Smooth muscle cell (in vitro differentiated cells): Measurements from ENCODE around the gene GMNC. TPM values are rescaled to one million over a fixed set of nuclear protein-coding genes. Genes with fewer than 3 reads are reported as not detected.
A peak's percentile ranks its signal among the peaks of the same experiment; 100 is the strongest.

Experiments used
- DNase-seq: peaks from one replicate; lab custom pipeline; 2025; ENCODE audit not compliant: unreplicated experiment; lab: John Stamatoyannopoulos, UW
- H2AFZ ChIP-seq: fragments of 200-600 bp; sonication (generic); 2 replicates; pipeline ENCODE4 v1.6.0; 2016; ENCODE audit warnings: antibody characterized with exemption, low read depth, mild to moderate bottlenecking
- H3F3A ChIP-seq: fragments of 200-600 bp; sonication (generic); 2 replicates; pipeline ENCODE4 v1.6.0; 2017; ENCODE audit warnings: antibody characterized with exemption, low read depth
- H3K27ac ChIP-seq: fragments of 200-600 bp; sonication (generic); 2 replicates; pipeline ENCODE4 v1.5.1; 2016; ENCODE audit warnings: low read depth, mild to moderate bottlenecking
- H3K27me3 ChIP-seq: fragments of 200-600 bp; sonication (generic); 2 replicates; pipeline ENCODE4 v1.6.1; 2016; ENCODE audit warnings: low read depth, mild to moderate bottlenecking
- H3K36me3 ChIP-seq: fragments of 200-600 bp; sonication (generic); 2 replicates; pipeline ENCODE4 v1.5.1; 2016; ENCODE audit warnings: low read depth
- H3K4me1 ChIP-seq: fragments of 200-600 bp; sonication (generic); 2 replicates; pipeline ENCODE4 v1.5.1; 2016; ENCODE audit warnings: low read depth
- H3K4me2 ChIP-seq: fragments of 200-600 bp; sonication (generic); 2 replicates; pipeline ENCODE4 v1.6.0; 2016; ENCODE audit warnings: mild to moderate bottlenecking
- H3K4me3 ChIP-seq: fragments of 200-600 bp; sonication (generic); 2 replicates; pipeline ENCODE4 v1.5.1; 2016; ENCODE audit warnings: mild to moderate bottlenecking
- H3K79me2 ChIP-seq: fragments of 200-600 bp; sonication (generic); 2 replicates; pipeline ENCODE4 v1.6.0; 2016; ENCODE audit warnings: low read depth, mild to moderate bottlenecking
- H3K9ac ChIP-seq: fragments of 200-600 bp; sonication (generic); 2 replicates; pipeline ENCODE4 v1.6.0; 2016; ENCODE audit warnings: low read depth
- H3K9me3 ChIP-seq: fragments of 200-600 bp; sonication (generic); replicated peaks from 2 replicates; pipeline ENCODE4 v1.5.1; 2016; ENCODE audit warnings: low read depth
- H4K20me1 ChIP-seq: fragments of 200-600 bp; sonication (generic); 2 replicates; pipeline ENCODE4 v1.6.0; 2016; ENCODE audit warnings: low read depth
- WGBS: methylation state at CpG from one replicate; pipeline ENCODE4 v1.1.7; 2016; ENCODE audit warnings: low lambda C conversion rate; 5-methylcytosine and 5-hydroxymethylcytosine counted together
- polyA plus RNA-seq: library from polyadenylated mRNA; unstranded; fragments of >200 nt; fragmentation: Nextera tagmentation; extraction: Ambion mirVana; gene quantifications from 2 replicates; pipeline ENCODE4 v1.2.1, GENCODE V29; 2016
- total RNA-seq: library from RNA; depleted of rRNA; stranded (reverse); fragments of >200 nt; gene quantifications from 2 replicates; pipeline ENCODE4 v1.2.3, GENCODE V29; 2014
- TF ChIP-seq, protein P1 (sequence below): fragments of 200-600 bp; sonication (generic); IDR thresholded peaks from 2 replicates; pipeline ENCODE4 v1.5.1; 2017; ENCODE audit warnings: borderline replicate concordance, mild to moderate bottlenecking, antibody characterized with exemption; ENCODE audit not compliant: insufficient read depth, poor library complexity, severe bottlenecking

Gene GMNC
- total and polyA plus RNA-seq, 2 experiments from 2014 or later, result not detected

DNA sequence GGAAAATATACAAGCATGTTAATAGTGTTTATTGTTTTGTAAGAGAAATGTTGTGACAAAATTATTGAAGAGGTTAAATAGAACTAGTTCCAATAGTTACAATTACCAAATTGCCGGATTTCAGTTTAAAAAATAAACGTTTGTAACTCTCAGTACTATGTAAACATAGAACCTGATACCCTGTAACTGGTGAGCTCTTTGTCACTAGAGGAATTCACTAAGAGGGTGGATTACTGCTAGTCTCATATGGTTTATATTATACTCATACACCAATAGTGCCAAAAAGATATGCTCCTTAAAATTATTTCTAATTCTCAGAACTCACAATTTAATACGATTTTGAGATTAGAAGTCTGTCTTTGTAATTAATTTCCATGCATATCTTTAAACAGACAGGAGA is 7.6 kb upstream of the GMNC start:
- Histone ChIP-seq H3K4me3 (no peak overlapping the region), H3K27me3 (peaks cover 17% of the 10 kb centered on the region), H3K9ac (no peak overlapping the region), H3K9me3 (no peaks in the 10 kb centered on the region), H3K4me1 (no peaks in the 10 kb centered on the region), H3K79me2 (no peaks in the 10 kb centered on the region), H3K4me2 (no peak overlapping the region), H2AFZ (no peak overlapping the region), H3K27ac (no peak overlapping the region), H3K36me3 (no peaks in the 10 kb centered on the region), H3F3A (no peaks in the 10 kb centered on the region), H4K20me1 (no peaks in the 10 kb centered on the region)
- TF ChIP-seq, protein P1, sequence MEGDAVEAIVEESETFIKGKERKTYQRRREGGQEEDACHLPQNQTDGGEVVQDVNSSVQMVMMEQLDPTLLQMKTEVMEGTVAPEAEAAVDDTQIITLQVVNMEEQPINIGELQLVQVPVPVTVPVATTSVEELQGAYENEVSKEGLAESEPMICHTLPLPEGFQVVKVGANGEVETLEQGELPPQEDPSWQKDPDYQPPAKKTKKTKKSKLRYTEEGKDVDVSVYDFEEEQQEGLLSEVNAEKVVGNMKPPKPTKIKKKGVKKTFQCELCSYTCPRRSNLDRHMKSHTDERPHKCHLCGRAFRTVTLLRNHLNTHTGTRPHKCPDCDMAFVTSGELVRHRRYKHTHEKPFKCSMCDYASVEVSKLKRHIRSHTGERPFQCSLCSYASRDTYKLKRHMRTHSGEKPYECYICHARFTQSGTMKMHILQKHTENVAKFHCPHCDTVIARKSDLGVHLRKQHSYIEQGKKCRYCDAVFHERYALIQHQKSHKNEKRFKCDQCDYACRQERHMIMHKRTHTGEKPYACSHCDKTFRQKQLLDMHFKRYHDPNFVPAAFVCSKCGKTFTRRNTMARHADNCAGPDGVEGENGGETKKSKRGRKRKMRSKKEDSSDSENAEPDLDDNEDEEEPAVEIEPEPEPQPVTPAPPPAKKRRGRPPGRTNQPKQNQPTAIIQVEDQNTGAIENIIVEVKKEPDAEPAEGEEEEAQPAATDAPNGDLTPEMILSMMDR, result no peak
- no peak for DNase-seq
- 70% methylated on average over 3 of the region's 3 CpGs for WGBS

DNA sequence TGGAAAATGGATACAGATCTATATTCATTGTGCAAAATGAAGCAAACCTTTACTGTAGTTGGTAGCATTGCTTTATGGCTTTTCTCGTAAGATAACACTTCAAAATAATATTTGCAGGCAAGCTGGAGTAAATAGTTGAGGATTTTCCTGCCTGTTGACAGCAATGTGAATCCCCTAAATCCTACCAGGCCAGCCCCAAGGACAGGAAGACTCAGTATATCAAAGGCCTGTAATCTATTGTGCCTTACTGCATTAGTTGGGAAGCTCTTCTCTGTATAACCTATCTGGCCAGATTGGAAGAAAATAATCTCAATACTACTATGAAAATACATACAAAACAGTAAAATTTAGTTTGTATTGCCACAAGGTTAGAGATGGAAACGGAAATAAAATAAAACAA is 4.6 kb upstream of the GMNC start:
- Histone ChIP-seq H3K4me2 (no peak overlapping the region), H3F3A (no peaks in the 10 kb centered on the region), H3K27me3 (peaks cover 42% of the 10 kb centered on the region), H3K27ac (no peak overlapping the region), H3K4me1 (no peaks in the 10 kb centered on the region), H3K9ac (no peak overlapping the region), H3K9me3 (no peaks in the 10 kb centered on the region), H4K20me1 (no peaks in the 10 kb centered on the region), H3K4me3 (no peak overlapping the region), H3K36me3 (no peaks in the 10 kb centered on the region), H3K79me2 (no peaks in the 10 kb centered on the region), H2AFZ (no peak overlapping the region)
- 23% methylated on average over 2 of the region's 2 CpGs for WGBS
- DNase-seq, result no peak
- TF ChIP-seq, protein P1, result no peak

DNA sequence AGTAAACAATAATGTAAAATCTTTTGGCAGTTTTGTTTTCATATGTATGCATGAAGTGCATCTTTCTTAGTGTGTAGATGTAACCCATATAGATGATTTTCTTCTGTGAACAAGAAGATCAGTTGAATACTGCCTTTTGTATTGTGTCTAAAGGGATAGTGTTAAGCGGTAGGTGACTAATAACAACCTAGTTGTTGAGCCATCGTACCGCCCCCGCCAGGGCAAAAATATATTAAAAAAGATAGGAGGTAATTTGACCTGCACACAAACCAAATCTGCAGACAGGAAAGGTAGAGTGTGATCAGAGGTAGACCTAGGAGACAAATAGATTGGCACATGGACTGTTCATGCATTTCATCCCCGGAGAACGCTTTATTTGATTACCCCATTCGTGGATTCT is 3.3 kb upstream of the GMNC start:
- Histone ChIP-seq H2AFZ (no peak overlapping the region), H3K4me2 (no peak overlapping the region), H3K4me3 (peak overlapping the region; percentile 17), H3K79me2 (no peaks in the 10 kb centered on the region), H3K9me3 (no peaks in the 10 kb centered on the region), H3K9ac (no peak overlapping the region), H3K36me3 (no peaks in the 10 kb centered on the region), H3K27me3 (peaks cover 55% of the 10 kb centered on the region), H3F3A (no peaks in the 10 kb centered on the region), H3K4me1 (no peaks in the 10 kb centered on the region), H3K27ac (no peak overlapping the region), H4K20me1 (no peaks in the 10 kb centered on the region)
- TF ChIP-seq, protein P1, result no peak
- WGBS, result 45% methylated on average over 7 of the region's 7 CpGs
- DNase-seq, result no peak

DNA sequence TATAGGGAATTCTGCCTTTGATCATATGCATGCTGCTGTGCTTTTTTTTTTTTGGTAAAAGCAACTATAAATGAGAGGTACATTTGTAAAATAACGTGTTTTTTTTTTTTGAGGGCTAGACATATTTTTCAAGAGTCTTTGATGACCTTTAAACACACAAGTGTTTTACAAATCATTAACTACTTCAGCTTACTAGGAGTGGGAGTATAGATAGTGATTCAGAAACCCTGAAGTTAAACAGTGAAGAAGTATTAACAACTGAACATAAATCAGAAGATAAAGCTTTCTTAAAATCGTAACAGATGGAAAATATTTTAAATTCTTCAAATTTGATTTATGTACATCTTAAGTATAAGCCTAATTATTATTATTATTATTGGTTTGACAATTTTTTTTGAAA is 2.9 kb upstream of the GMNC start:
- H3K36me3 ChIP-seq, result no peaks in the 10 kb centered on the region
- H3K9ac ChIP-seq, result no peak overlapping the region
- H3K9me3 ChIP-seq, result no peaks in the 10 kb centered on the region
- no peak overlapping the region for H3K27ac ChIP-seq
- DNase-seq, result no peak
- H2AFZ ChIP-seq, result no peak overlapping the region
- H4K20me1 ChIP-seq, result no peaks in the 10 kb centered on the region
- TF ChIP-seq, protein P1, result no peak
- 17% methylated on average over 2 of the region's 2 CpGs for WGBS
- H3K79me2 ChIP-seq, result no peaks in the 10 kb centered on the region
- no peak overlapping the region for H3K4me2 ChIP-seq
- peak overlapping the region; percentile 17 for H3K4me3 ChIP-seq
- no peaks in the 10 kb centered on the region for H3F3A ChIP-seq
- peaks cover 59% of the 10 kb centered on the region for H3K27me3 ChIP-seq
- no peaks in the 10 kb centered on the region for H3K4me1 ChIP-seq
